ENCODE results near the gene FAM118A. TPM values are rescaled to one million over a fixed set of nuclear protein-coding genes. Genes with fewer than 3 reads are reported as not detected.
A peak's percentile ranks its signal among the peaks of the same experiment; 100 is the strongest.

The FAM118A gene
- polyA plus RNA-seq, 1 experiment: 18.8 TPM

DNA sequence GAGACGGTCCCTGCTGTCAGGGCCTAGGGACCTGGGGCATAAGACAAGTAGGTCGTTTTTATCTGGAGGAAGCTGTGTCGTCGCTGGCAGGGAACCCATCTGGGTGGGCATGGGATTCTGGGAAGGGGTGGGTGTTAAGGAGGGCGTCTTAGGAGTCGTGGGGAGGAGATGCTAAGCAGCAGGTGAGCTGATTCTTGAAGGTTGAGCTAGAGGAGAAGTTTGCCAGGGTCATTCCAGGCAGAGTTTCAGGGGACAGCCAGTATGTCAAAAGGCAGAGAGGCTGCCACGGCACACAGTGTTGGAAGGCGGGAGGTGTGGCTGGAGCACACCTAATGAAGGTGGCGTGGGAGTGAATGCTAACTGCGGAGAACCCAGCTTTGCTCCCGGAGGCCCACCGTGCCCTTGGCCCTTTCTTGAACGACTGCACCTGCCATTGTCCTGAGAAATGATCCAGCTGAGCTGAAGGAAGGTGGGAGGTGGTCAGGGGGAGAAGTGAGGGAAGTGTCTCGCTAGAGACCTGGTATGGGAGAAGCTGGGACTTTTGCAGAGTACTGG is 1.3 kb downstream of the FAM118A start:
- H3K4me3 ChIP-seq (ENCODE audit: low read depth, low read length): peak overlapping the region; percentile 61
- ChIA-PET POLR2A (no interaction called here), CTCF (no interaction called here)
- H3K36me3 ChIP-seq (ENCODE audit: control insufficient read depth, insufficient read depth, low read length): no peaks in the 10 kb centered on the region
- no peak for DNase-seq (ENCODE audit: low read depth)
- TF ChIP-seq, protein P1, sequence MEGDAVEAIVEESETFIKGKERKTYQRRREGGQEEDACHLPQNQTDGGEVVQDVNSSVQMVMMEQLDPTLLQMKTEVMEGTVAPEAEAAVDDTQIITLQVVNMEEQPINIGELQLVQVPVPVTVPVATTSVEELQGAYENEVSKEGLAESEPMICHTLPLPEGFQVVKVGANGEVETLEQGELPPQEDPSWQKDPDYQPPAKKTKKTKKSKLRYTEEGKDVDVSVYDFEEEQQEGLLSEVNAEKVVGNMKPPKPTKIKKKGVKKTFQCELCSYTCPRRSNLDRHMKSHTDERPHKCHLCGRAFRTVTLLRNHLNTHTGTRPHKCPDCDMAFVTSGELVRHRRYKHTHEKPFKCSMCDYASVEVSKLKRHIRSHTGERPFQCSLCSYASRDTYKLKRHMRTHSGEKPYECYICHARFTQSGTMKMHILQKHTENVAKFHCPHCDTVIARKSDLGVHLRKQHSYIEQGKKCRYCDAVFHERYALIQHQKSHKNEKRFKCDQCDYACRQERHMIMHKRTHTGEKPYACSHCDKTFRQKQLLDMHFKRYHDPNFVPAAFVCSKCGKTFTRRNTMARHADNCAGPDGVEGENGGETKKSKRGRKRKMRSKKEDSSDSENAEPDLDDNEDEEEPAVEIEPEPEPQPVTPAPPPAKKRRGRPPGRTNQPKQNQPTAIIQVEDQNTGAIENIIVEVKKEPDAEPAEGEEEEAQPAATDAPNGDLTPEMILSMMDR (IDR thresholded peaks at IDR 0.05; ENCODE audit: insufficient read depth, low read depth, low read length): no peak
- H3K27me3 ChIP-seq (ENCODE audit: control insufficient read depth, insufficient read depth, low read length): no peaks in the 10 kb centered on the region

DNA sequence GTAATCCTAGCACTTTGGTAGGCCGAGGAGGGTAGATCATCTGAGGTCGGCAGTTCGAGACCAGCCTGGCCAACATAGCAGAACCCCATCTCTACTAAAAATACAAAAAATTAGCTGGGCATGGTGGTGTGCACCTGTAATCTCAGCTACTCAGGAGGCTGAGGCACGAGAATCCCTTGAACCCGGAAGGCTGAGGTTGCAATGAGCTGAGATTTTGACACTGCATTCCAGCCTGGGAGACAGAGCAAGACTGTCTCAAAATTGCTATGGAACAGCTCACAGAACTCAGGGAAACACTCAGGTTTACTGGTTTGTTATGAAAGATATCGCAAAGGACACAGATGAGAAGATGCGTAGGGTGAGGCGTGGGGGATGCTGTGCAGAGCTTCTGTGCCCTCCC is 2.7 kb downstream of the FAM118A start:
- CTCF ChIA-PET: no interaction called here
- POLR2A ChIA-PET: no interaction called here
- Histone ChIP-seq H3K27me3 (ENCODE audit: control insufficient read depth, insufficient read depth, low read length) (no peaks in the 10 kb centered on the region), H3K4me3 (ENCODE audit: low read depth, low read length) (no peak overlapping the region), H3K36me3 (ENCODE audit: control insufficient read depth, insufficient read depth, low read length) (no peaks in the 10 kb centered on the region)
- DNase-seq (ENCODE audit: low read depth): no peak
- TF ChIP-seq, protein P1 (IDR thresholded peaks at IDR 0.05; ENCODE audit: insufficient read depth, low read depth, low read length): no peak

DNA sequence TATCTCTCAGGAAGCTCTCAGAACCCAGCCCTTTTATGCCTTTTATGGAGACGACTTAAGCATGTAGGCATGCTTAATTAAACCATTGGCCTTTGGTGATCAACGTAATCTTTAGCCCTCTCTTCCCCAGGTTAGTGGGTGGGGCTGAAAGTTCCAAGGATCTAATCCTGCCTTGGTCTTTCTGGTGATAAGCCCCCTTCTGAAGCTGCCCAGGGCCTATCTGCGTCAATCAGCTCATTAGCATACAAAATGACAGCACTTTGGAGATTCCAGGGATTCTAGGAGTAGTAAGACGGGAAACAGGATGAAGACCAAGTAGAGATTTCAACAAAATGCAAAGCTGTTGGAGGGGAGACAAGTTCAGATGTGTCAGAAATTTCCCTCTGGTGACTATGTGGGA is 3.1 kb downstream of the FAM118A start:
- TF ChIP-seq, protein P1 (IDR thresholded peaks at IDR 0.05; ENCODE audit: insufficient read depth, low read depth, low read length): no peak
- H3K27me3 ChIP-seq (ENCODE audit: control insufficient read depth, insufficient read depth, low read length): no peaks in the 10 kb centered on the region
- DNase-seq (ENCODE audit: low read depth): no peak
- CTCF ChIA-PET: no interaction called here
- no peaks in the 10 kb centered on the region for H3K36me3 ChIP-seq (ENCODE audit: control insufficient read depth, insufficient read depth, low read length)
- POLR2A ChIA-PET: no interaction called here
- no peak overlapping the region for H3K4me3 ChIP-seq (ENCODE audit: low read depth, low read length)

DNA sequence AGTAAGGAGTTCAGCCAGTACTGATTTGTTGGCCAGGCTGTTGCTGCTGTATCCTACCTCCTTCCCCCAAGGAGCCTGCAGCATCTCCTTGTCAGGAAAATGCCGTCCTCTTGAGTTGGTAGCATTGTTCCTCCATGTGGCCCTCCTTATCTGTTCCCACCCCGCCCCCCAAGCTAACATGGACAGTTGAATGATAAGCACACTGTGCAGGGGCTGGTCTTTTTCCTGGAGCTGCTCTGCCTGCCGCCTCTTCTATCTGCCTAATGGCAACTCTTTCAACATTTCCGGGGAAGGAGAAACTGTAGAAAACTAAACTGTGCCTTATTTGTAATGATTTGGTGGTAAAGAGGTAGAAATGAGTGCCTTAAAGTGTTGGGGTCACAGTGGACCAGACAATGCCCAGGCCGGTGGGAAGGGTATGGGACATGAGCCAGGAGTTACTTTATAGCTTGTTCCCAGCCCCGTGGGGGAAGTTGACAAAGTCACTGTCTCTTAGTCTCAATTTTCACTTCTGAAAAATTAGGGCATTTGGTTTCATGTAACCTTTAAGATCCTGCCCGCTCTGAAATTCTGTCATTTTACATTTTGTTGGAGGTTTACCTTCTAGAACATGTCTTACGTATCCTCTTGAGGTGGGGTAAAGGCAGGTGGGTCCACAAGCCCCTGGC is 4.5 kb downstream of the FAM118A start:
- Histone ChIP-seq H3K36me3 (ENCODE audit: control insufficient read depth, insufficient read depth, low read length) (no peaks in the 10 kb centered on the region), H3K27me3 (ENCODE audit: control insufficient read depth, insufficient read depth, low read length) (no peaks in the 10 kb centered on the region), H3K4me3 (ENCODE audit: low read depth, low read length) (no peak overlapping the region)
- TF ChIP-seq, protein P1 (IDR thresholded peaks at IDR 0.05; ENCODE audit: insufficient read depth, low read depth, low read length): no peak
- CTCF ChIA-PET: interaction anchor here (0.9 kb wide), 1 partner anchor 10 kb away, joined by 3 read pairs; no protein-coding TSS in a partner anchor
- POLR2A ChIA-PET: no interaction called here
- DNase-seq (ENCODE audit: low read depth): no peak

DNA sequence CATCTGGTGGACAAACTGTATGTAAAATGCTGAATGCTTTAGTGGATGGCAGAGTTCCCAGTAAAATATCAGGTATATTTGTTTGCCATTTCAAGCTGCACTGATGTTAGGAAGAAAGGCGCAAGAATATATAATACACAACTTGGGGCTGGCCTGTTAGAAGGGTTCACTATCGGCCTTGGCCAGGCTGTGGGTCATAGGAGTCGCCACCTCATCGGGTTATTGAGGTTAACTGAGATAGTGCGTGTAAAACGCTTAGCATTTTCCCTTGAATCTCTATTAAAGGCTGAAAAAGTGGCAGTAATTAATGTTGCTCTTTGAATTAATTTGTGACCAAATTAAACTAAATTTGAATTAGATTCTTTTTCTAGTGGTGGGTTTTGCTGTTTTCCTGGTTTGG is 5.1 kb downstream of the FAM118A start:
- H3K36me3 ChIP-seq (ENCODE audit: control insufficient read depth, insufficient read depth, low read length): no peaks in the 10 kb centered on the region
- DNase-seq (ENCODE audit: low read depth): no peak
- no peaks in the 10 kb centered on the region for H3K27me3 ChIP-seq (ENCODE audit: control insufficient read depth, insufficient read depth, low read length)
- no peak overlapping the region for H3K4me3 ChIP-seq (ENCODE audit: low read depth, low read length)
- TF ChIP-seq, protein P1 (IDR thresholded peaks at IDR 0.05; ENCODE audit: insufficient read depth, low read depth, low read length): no peak
- CTCF ChIA-PET: interaction anchor here (0.9 kb wide), 1 partner anchor 9 kb away, joined by 3 read pairs; no protein-coding TSS in a partner anchor
- POLR2A ChIA-PET: no interaction called here
